ENCODE results near the gene SLC66A2.
"Not testable (repeated sequence)": the region's sequence is repeated elsewhere in the genome, so short reads cannot be mapped to it uniquely, and the experiment has no call there.

Gene SLC66A2

DNA sequence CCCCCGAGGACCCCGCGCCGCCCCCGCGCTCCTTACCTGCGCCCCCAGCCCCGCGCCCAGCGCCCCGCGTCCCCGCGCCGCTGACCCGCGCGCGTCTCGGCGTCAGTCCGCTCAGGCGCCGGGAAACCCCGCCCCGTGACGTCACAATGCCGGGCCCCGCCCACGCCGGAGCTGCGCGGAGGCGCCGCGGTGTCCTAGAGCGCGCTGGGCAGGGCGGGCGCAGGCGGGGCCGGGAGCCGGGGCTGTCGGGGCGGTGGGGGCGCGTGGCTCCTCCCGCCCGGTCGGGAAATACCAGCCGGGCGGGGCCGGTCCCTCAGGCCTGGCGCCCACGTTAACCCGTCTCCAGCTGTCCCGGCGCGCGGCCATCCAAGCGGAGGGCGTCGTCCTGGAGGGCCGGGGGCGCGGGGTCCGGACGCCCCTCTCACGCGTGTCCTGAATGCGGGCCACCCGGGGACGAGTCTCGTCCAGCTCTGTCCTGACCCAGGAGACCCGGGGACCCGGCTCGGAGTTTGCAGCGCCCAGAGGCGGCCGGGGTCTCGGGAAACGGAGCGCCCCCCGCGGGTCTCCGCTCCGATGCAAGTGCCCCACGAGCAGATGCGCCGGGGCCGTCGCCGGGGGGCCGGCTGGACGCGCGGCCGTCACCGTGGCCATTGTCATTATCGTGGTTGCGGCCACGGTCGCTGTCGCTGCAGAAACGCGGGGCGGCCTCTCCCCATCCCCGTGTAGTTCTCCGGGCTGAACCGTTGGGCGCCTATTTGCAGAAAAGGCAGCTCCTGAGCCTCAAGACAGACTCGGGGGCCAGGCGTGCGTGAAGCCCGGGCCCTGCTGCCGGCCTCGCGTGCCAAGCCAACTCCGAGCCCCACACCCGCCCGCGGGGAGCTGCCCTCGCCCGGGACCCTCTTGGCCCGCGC lies at the start of gene SLC66A2:
Gene SLC66A2, minus strand, starts transcription at position 109 of the 911 bp plus-strand sequence. CDS start 727 bp downstream, outside the sequence.
- peak; percentile 50 to 64 for DNase-seq (ENCODE audit: low read depth in 2 of 2)

DNA sequence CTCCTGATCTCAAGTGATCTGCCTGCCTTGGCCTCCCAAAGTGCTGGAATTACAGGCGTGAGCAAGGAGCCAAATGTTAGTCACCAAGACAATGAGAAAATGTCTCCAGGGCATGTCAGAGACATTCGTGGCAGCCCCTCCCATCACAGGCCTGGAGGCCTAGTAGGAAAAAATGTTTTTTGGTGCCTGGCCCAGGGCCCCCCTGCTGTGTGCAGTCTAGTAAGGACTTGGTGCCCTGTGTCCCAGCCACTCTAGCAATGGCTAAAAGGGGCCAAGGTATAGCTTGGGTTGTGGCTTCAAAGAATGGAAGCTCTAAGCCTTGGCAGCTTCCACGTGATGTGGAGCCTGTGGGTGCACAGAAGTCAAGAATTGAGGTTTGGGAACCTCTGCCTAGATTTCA lies 49.4 kb upstream of the SLC66A2 start:
- no peak for DNase-seq (ENCODE audit: low read depth in 2 of 2)

DNA sequence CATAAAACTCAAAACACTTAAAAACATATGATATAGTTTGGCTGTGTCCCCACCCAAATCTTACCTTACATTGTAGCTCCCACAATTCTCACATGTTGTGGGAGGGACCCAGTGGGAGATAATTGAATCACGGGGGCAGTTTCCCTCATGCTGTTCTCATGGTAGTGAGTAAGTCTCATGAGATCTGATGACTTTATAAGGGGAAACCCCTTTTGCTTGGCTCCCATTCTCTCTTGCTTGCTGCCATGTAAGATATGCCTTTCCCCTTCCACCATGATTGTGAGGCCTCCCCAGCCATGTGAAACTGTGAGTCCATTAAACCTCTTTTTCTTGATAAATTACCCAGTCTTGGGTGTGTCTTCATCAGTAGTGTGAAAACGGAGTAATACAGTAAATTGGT lies 48.2 kb upstream of the SLC66A2 start:
- not testable (repeated sequence) for DNase-seq (ENCODE audit: low read depth in 2 of 2)

DNA sequence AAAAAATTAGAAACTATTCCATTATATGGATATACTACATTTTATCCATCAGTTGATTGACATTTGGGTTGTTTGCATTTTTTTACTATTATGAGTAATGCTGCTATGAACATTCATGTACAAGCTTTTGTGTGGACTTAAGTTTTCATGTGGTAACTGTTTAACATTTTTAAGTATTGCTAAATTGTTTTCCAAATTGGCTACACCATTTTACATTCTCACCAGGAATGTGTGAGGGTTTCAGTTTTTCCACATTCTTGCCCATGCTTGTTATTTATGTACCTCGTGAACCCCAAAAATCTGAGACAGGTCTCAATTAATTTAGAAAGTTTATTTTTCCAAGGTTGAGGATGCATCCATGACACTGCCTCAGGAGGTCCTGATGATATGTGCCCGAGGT lies 40.0 kb upstream of the SLC66A2 start:
- DNase-seq (ENCODE audit: low read depth in 2 of 2) = no peak

DNA sequence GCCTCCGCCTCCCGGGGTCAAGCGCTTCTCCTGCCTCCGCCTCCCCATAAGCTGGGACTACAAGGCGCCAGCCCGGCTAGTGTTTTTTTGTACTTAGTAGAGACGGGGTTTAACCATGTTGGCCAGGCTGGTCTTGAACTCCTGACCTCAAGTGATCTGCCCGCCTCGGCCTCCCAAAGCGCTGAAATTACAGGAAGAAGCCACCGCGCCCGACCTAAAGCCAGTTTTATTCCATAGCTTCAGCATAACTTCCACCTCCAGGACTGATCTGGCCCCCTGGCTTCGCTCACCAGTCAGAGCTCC lies 37.7 kb upstream of the SLC66A2 start:
- no peak for DNase-seq (ENCODE audit: low read depth in 2 of 2)

DNA sequence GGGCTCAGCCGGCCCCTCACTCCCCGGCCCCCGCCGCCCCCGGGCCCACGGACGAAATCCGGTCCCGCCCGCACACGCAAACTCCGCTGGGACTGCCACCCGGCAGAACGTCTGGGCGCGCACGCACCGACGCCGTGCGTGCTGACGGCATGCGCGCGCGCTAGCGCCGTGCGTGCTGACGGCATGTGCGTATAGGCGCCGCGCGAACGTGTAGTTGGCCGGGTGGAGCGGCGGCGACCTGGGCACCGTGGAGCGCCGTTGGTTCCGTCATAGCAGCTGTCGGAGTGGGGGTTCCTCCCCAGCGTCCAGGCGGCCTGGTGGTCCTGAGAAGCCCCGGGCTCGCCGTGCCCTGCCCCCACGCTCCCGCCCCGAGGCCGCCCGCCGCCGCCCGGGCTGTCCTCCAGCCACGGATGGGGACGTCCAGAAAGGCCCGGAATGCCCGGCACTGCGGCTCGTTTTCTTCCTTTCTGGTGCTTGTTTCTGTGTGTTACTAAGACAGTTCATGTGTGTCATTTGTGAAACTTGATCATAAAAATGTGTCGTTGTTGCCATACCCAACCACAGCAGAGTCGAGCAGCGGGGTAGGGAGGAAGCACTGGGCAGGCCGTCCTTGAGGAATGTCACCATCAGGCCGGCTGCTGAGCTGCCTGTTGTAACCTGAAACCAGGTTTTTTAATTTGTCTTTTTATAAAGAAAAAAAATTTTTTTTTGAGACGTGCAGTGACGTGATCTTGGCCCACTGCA lies 37.2 kb upstream of the SLC66A2 start, which contains the start of gene TXNL4A:
Gene TXNL4A, minus strand, starts transcription at position 113 of the 744 bp plus-strand sequence. CDS start 171 bp downstream, outside the sequence.
- peak; percentile 61 to 62 for DNase-seq (ENCODE audit: low read depth in 2 of 2)

DNA sequence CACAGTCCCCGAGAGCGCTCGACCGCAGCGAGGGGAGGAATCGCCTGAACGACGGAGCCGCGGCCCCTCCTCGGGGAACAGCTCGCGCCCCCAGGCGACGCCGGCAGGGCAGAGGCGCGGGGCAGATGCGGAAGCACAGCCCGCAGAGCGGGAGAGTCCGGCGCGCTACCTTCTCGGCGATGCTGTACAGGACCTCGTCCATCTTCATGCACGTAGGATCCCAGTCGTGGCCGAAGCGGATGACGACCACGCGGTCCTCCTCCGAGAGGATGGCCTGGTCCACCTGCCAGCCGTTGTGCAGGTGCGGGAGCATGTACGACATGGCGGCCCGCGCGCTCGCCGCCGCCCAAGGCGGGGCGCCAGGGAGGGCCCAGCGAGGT lies 36.6 kb upstream of the SLC66A2 start:
- no peak for DNase-seq (ENCODE audit: low read depth in 2 of 2)

DNA sequence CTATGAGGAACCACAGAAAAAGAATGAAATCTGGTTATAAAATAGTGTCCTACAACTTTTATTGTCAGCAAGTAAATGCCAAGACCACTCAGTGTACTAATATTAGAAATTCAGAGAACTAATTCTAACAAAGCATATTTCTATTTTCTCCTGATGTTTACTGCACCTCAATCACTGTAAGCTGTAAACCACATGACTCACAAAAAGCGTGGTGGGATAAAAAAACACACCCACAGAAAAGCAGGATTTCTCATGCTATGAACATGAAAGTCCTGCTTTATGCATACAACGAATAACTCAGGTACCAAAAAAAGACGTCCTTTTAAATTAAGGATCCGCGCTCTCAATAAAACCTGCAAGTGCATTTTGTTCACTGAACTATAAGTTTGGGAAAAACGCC lies 36.1 kb upstream of the SLC66A2 start:
- no peak for DNase-seq (ENCODE audit: low read depth in 2 of 2)

DNA sequence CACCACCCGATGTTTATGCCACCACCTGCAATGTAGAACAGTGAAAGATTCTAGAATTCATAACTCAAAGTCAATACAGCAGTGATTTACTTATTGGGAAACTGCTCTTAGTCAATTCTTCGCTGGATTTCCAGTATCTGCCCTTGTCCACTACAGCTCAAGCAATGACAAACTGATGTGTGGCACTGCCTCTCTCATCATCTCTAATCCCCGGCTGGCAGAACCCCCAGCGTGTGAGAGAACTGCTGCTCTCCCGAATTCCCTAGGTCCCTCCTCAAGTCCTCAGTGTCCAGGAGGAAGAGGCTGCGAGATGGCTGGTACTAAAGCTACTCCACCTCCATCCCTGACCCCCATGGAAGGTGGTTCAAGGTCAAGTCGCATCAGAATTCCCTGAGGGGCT lies 35.3 kb upstream of the SLC66A2 start:
- DNase-seq (ENCODE audit: low read depth in 2 of 2) = no peak

DNA sequence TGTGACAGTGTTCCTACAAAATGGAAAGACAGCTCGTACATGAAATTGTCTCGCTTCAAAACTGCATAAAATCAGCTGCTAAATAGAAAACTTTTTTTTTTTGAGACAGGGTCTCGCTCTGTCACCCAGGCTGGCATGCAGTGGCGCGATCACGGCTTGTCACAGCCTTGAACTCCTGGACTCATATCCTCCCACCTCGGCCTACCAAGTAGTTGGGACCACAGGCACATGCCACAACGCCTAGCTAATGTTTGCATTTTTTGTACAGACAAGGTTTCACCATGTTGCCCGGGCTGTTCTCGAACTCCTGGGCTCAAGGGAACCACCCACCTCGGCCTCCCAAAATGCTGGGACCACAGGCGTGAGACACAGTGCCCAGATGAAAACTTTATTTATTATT lies 33.7 kb upstream of the SLC66A2 start:
- DNase-seq (ENCODE audit: low read depth in 2 of 2) = no peak

DNA sequence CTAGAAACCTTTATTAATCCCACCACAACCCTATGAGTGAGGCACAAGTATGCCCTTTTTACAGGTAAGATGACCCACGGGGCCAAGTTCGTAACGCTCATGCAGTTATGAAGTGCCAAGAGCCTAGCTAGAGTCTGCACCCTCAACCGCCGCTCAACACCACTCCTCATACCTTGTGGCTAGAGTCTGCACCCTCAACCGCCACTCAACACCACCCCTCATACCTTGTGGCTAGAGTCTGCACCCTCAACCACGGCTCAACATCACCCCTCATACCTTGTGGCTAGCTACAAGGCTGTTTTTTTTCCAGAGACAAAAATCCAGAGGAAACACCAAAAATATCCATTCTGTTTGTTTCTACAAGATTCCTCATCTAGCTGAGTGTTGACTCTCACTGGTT lies 32.3 kb upstream of the SLC66A2 start:
- no peak for DNase-seq (ENCODE audit: low read depth in 2 of 2)

DNA sequence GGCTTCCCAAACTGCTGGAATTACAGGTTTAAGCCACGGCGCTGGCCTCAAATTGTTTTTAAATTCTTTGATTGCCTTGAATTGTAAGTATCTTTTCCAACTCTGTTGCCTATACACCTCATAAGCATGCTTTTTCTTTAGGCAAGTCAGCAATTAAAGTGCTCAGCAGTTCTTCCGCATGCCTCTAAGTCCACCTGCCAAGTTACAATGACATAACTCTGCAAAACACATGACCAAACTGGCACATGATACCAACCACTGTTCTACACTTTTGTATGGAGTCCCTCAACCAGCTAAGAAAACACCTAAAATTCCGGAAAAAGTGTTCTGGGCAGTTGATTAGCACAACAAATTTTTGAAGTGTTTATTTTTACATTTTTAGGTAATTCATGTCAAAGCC lies 31.8 kb upstream of the SLC66A2 start:
- no peak for DNase-seq (ENCODE audit: low read depth in 2 of 2)

DNA sequence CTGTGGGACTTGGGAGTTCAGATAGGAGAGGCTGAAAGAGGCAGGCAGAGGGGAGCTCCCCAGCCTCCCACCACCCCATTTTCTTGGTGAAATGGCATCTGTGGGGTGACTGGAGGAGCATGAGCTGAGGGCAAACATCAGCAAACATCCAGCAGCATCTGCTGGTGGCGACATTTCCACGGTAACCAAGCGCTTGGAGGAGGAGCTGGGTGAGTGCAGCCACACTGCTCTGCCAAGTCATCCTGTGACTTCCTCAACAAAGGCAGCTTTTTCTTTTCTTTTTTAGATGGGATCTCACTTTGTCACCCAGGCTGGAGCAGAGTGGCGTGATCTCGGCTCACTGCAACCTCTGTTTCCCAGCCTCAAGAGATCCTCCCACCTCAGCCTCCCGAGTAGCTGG lies 31.3 kb upstream of the SLC66A2 start:
- DNase-seq (ENCODE audit: low read depth in 2 of 2) = no peak

DNA sequence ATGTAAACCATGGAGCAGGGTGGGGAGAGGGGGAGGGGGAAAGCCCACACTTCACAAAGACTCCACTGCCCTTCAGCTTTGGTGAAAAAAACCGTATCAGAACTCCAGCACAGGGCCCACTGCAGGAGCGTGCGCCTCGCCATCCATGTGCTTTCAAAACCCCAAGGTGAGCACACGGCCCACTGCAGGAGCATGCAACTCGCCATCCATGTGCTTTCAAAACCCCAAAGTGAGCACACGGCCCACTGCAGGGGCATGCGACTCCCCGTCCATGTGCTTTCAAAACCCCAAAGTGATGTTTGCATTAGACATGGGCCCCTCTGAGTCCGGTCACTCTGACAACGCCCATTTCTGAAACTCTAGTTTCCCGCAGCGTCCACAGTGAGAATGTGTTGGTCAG lies 29.1 kb upstream of the SLC66A2 start:
- DNase-seq (ENCODE audit: low read depth in 2 of 2) = no peak

DNA sequence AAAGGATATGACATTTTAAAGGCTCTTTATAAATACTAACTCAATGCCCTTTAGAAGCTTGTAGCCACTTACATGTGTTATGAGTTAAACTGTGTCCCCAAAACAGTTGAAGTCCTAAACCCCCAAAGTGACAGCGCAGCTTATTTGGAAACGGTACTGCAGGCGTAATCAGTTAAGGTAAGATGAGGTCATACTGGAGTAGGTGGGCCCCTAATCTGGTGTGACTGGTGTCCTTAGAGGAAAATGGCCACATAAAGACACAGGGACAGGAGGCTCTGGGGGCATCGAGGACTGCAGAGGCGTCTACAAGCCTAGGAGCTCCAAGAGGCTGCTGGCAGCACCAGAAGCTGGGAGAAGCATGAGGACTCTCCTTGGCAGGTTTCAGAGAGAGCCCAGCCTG lies 28.4 kb upstream of the SLC66A2 start:
- DNase-seq (ENCODE audit: low read depth in 2 of 2) = no peak

DNA sequence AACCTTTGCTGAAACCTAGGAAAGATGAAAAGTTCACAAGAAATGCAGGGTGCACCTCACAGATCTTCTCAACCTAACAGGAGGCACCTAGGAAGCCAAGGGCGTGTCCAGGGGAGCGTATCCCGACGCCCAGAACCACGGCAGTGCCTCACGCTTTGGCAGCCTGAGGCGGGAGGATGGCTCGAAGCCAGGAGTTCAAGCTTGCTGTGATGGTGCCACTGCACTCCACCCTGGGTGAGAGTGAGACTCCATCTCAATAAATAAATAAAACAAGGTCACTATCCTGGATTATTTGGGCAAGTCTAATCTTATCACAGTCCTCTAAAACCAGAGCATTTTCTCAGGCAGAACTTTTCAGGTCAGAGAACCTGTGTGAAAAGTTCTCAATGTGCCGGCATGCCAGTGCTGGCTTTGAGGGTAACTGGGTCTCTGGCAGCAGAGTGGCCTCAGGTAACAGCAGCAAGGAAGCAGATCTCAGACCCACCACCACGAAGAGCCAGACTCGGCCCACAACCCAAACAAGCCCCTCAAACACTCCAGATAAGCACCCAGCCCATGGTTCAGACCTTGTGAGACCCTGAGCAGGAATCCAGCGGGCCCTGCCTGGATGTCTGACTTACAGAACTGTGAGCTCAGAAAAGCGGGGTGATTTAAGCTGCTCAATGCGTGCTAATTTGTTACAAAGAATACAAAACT lies 24.7 kb upstream of the SLC66A2 start:
- DNase-seq (ENCODE audit: low read depth in 2 of 2) = no peak

DNA sequence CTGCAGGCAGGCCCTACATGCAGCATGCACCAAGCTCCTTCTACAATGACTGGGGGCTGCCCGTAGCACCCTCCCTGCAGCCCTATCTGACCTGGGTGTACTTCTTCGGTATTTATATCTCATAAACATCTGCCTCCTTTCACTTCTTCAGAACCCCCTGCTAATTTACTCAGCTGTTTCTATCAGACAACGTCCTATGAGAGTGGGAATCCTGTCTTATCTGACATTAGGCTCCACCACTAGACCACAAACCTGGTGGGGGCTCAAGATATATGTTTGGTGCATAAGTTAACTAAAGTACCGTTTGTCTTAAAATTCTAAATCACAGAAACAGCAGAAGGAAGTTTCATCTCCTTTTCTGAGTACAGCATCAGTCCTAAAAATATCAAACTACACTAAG lies 23.6 kb upstream of the SLC66A2 start:
- no peak for DNase-seq (ENCODE audit: low read depth in 2 of 2)

DNA sequence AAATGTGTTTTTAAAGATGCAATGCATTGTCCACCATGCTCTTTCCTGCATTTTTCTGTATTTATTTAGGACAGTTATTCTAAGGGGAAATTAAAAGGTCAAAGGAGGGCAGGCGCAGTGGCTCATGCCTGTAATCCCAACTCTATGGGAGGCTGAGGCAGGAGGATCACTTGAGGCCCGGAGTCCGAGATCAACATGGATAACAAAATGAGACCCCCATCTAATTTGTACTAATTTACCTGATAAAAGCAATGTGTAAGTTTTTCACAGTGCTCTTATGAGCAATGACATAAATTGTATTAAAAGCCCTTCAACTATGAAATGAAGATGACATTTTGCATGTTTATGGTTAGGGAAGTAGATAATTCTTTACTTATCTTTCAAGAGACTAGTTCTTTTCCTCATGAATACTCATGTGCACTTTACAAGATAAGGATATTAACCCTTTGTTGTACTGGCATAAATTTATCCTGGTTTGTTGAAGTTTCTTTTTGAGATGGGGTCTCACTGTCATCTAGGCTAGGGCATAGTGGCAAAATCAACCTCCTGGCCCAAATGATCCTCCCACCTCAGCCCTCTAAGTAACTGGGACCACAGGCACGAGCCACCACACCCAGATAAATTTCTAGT lies 22.7 kb upstream of the SLC66A2 start:
- DNase-seq (ENCODE audit: low read depth in 2 of 2) = no peak

DNA sequence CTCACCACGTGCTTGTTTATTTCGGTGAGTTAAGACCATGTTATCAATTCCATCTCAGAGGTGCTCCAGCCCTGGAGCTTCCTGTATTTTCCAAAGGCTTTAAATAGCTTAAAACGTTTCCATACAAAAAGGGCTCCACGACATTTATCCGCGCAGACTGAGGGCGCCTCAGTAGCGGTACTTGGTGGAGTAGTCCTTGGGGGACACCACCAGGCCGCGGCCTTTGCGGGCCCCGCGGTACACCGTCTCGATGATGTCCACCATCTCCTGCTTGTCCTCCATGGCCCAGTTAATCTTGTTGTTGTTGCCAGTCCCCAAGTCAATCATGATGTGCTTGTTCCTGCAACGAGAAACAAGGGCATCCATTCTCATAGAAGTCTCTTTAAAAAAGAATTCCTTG lies 22.1 kb upstream of the SLC66A2 start:
- DNase-seq (ENCODE audit: low read depth in 2 of 2) = no peak

DNA sequence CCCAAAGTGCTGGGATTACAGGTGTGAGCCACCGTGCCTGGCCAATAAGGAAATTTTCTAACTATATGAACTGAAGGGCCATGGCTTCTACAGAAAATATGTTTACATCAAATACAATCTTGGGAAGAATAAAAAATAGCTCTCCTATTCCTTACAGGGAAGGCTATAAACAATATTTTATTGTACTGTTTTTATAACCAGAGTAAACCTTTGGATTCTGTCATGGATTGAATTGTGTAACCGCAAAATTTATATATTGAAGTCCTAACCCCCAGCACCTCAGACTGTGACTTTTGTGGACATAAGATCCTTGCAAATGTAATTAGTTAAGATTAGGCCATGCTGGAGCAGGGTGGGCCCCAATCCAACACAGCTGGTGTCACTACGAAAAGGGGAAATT lies 21.3 kb upstream of the SLC66A2 start:
- no peak for DNase-seq (ENCODE audit: low read depth in 2 of 2)

DNA sequence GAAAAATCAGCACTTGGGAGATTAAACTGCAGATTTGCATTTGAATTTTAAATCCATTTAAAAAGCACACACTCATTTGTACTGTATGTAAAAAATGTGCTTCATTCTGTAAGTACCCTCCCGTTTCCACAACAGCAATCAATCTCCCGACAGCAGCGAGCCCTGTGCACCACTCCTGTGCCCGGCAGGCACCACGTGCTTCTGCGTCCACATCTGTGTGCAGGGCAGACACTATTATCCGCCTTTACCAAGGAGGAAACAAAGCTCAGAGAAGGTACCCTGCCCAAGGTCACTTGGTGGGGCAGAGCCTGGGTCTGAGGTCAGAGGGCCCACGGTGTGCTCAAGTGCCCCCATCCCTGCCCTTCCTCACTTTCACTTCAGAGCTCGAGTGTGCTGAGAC lies 20.5 kb upstream of the SLC66A2 start:
- DNase-seq (ENCODE audit: low read depth in 2 of 2) = no peak

Data from fibroblast of skin of left biceps (primary cell).